Myocyte (in vitro differentiated cells): ENCODE data around the gene PDGFB. TPM values are rescaled to one million over a fixed set of nuclear protein-coding genes. Genes with fewer than 3 reads are reported as not detected.

ENCODE experiments used
- DNase-seq: peaks from one replicate; pipeline ENCODE4 v3.0.0-alpha.2; 2012; ENCODE audit warnings: low read depth
- total RNA-seq: library from RNA; depleted of rRNA; stranded (reverse); fragments of >200 nt; gene quantifications from 2 replicates; pipeline ENCODE4 v1.2.3, GENCODE V29; 2014

PDGFB gene
- total RNA-seq, 1 donor from 2014 or later, result 6.7 TPM

- peak; percentile 92 for DNase-seq
Measured at GRCh38 chr22:39208013-39208680, 36.6 kb downstream of the PDGFB start.

GRCh38 chr22:39207141-39208012, 37.4 kb downstream of the PDGFB start:
- DNase-seq, result peak; percentile 96

DNA sequence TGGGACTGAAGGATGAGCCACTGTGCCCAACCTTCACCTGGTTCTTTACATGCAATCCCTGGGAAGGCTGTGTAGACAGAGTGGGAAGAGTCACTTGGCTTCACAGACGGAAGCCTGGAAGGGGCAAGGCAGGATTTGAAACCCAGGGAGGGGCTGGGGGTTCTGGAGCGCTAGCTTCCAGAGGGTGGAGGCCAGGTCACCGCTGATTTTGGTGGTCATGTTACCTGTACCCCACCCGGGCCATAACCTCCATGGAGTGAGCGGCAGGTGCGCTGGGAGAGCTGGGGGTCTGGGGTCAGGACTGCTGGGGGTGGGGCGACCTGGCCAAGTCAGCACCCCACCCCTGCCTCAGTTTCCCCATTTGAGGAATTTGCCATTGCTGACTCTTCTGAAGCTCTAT, 38.3 kb downstream of the PDGFB start:
- DNase-seq, result no peak

DNA sequence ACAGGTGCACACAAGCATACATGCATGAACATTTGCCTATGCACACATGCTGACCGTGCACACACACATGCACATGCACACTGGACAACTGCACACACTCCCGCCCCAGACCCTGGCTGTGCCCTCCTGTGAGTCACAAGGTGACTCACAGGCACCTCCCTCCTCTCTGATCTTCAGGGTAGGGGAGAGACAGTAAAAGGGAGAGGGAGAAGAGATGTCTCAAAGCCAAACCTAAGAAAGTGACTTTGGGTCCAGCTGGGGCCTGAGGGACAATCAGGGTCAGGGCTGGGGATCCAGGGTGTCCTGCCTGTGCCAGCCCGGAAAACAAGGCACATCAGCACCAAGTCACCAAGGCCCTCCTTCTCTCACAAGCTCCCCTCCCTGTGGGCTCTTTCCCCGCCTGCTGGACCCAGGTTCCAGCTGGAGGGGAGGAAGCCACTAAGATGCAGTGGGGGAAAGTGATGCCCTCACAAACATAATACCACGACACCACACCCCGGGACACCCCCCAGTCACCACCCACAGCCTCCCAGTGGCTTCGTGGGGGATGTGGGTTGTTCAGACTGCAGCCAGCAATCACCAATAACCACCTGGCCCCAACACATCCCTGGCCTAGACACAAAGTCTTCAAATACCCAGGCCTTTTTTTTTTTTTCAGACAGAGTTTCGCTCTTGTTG, 39.3 kb downstream of the PDGFB start:
- DNase-seq, result peak; percentile 83

DNA sequence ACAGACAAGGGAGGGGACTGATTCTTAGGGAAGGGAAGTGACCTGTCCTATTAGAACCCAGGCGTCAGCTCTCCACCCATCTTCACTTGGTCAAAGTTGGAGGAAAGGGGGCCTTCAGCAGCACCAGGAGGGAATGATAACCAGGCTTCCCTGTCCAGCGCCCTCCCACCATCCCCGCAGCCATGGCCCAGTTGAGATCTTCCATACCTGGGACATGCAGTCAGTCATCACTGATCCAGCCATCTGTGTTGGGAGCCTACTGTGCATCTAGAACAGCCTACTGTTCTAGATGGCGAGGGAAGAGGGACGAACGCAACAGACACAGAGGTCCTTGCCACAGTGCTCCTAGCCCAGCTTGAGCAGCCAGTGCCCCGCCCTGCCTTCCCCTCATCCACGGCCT, 40.6 kb downstream of the PDGFB start:
- no peak for DNase-seq

- DNase-seq, result no peak
Measured at GRCh38 chr22:39197578-39197977, 47.2 kb downstream of the PDGFB start.

DNA sequence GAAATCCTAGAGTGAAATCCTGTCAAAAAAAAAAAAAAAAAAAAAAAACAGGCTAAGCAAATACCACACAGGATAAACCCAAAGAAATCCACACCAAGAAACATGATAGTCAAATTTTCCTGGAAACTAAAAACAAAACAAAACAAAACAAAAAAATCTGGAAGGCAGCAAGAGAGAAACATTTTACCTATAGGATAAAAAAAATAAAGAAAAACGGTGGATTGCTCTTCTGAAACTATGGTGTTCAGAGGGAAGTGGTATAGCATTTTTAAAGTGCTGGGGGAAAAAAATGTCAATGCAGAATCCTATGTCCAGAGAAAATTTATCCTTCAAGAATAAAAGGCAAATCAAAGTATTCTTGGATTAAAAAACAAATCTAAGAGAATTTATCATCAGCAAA, 50.7 kb downstream of the PDGFB start:
- DNase-seq, result no peak

DNA sequence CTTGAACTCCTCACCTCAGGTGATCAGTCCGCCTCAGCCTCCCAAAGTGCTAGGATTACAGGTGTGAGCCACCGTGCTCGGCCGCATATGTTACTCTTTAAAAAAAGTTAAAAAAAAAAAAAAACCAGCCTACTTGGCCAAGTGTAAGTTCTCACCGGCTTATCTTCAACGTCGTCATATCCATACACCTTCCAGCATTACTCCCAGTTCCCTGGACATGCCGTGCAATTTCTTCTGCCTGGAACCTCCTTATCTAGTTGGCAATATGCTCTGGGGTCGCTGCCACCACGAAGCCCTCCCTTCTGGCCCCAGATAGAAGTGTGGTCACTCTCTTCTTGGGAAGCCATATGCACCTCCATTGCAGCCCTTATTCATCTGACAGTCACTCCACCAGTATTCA, 56.0 kb downstream of the PDGFB start:
- no peak for DNase-seq

DNA sequence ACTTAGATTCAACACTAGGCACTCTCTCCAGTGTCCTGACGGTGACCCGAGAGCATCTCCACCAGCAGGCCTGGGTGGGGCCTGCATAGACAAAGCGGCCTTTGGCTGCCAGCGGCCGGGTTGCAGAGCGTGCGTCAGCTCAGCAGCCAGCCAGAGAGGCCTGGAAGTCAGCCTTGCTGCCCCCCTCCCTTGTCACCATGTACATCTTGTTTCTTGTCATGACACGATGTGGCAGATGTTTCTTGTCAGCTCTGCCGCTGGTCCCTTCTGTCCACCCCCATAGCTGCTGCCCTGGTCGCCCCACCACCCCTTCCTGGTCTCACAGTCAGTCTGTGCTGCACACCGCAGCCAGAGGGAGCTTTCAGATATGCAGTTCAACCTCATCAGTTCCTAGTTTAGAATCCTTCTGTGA, 59.2 kb downstream of the PDGFB start:
- no peak for DNase-seq

DNA sequence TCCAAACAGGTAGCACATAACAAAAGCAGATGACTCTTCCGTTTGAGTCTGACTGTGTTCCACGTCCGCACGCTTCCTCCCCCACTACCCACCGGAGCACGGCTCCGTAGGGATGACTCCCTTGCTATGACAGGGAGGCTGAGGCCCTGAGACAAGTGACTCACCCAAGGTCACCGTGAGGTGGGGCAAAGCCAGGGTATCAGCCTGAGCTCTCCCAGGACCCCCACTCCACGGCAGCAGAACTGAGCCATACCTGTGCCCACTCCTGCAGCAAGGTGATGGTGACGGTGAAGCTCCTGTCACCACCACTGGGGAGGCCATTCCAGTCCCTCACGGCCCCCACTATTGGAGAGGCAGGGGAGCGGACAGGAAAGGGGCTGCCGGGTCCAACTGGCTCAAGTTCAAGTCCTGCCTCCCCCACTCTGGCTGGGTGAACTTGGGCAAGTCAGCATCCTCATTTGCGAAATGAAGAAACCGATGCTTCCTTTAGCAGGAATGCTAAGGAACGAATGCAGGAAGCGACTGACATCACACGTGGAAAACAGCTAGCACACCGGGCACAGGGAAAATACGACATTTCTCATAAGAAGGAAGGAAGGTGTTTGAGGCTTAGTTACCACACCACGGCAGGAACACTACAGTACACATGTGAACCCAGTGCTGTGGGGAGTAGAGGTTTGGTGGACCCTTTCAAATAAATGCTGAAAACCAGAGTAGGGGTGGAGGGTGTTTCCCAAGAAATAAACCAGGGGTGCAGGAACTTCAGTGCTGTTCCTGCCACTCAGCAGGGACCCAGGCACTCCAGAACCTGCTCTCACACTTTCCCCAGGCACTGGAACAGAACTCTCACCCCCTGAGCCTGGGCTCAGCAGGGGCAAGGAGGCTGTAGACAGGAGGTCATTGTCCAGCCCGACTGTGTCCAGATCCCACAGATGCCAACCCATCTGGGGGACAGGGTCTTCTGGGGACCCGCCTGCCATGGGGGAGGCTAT, 59.9 kb downstream of the PDGFB start:
- DNase-seq, result no peak

GRCh38 chr22:39183991-39184585, 60.7 kb downstream of the PDGFB start:
- peak; percentile 80 for DNase-seq

- peak; percentile 45 for DNase-seq
Measured at GRCh38 chr22:39182478-39183030, 62.2 kb downstream of the PDGFB start.

- no peak for DNase-seq
Measured at GRCh38 chr22:39181778-39182177, 63.0 kb downstream of the PDGFB start.

DNA sequence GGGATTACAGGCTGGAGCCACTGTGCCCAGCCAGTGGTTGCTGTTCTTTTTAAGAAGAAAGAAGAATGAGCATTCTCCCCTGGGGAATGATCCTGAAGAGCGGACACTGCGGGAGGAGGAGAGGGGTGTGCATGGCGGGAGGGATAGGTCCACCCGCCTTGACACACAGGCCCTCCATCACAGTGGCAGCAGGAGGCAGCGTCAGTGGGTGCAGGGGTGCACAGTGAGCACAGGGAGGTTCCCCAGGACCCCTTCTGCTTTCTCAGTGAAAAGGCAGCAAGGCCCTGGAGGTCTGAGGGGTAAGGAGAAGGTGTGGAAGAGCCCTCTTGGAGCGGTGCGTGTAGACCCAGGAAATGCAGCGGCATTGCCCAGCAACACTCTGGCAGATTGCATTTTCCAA, 63.4 kb downstream of the PDGFB start:
- DNase-seq, result no peak

DNA sequence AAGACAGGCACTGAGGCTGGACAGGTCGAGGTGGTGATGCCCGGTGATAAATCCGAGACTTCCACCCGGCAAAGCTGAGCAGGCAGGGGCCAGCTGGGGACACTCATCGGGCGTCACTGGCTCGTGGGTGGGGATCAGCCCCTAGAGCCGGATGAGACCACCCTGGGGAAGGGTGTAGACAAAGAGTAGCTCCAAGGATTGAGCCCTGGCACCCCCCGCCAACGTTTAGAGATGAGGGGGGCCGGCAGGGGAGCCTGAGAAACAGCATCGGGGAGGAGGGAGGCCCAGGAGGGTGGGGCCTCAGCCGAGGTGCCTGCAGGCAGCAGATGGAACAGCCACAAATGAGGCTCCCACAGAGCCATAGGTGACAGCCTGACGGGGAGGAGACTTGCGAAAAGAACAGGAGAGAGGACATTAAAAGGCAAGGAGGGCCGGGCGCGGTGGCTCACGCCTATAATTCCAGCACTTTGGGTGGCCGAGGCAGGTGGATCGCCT, 64.9 kb downstream of the PDGFB start:
- DNase-seq, result no peak

GRCh38 chr22:39179401-39179827, 65.4 kb downstream of the PDGFB start:
- no peak for DNase-seq

GRCh38 chr22:39178206-39179111, 66.3 kb downstream of the PDGFB start:
- DNase-seq, result no peak

DNA sequence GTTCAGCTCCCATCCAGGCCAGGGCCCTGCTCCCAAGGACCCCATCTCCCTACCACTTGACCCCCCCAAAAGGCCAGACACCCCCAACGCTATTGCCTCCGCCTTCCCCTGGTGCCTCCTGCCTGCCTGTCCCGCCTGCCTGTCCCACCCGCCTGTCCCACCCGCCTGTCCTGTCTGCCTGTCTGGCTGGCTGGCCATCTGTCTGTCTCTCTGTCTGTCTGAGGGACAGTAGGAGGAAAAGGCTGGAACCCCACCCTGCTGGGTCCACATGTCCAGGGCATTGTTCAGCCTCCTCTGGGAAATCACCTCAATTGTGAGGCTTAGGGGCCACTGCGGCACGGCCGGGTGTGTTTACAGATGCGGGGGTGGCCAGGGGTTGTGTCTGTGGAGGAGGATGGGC, 67.0 kb downstream of the PDGFB start:
- no peak for DNase-seq

DNA sequence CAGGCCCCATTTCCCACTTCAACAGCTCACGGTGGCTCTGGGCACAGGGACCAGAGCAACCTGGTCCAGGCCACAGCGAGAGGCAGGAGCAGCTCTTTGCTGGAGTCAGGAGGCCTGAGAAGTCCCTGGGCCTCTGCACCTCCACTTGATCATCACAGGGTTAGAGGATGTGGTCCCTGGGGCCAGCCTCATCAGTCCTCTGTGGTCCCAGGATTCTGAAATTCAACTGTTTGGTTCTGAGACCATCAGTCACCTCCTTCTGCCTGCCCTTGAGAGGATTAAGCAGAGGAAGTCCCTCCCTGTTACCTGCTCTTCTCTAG, 67.4 kb downstream of the PDGFB start:
- DNase-seq, result no peak
